CD4-positive, alpha-beta T cell (primary cell): ENCODE measurements around the gene AURKAIP1. TPM values are rescaled to one million over a fixed set of nuclear protein-coding genes. Genes with fewer than 3 reads are reported as not detected.

Experiments
- ATAC-seq: fragments of 200-7000 bp; cut with Tn5 transposase; one replicate; pipeline ENCODE4 v1.10.0; 2022; ENCODE audit warnings: mild to moderate bottlenecking; ENCODE audit not compliant: poor library complexity
- CTCF ChIA-PET: fragments of 350-600 bp; sonication (Branson Sonifier 250); formaldehyde crosslinking; loops from one replicate; lab custom pipeline; 2021; ENCODE audit warnings: antibody characterized with exemption, inconsistent platforms; lab: Charles Lee
- POLR2A ChIA-PET: fragments of 350-600 bp; sonication (Branson Sonifier 250); formaldehyde crosslinking; loops from one replicate; lab custom pipeline; 2021; ENCODE audit warnings: antibody characterized with exemption, inconsistent platforms; lab: Charles Lee
- DNase-seq, 14 experiments: peaks; one replicate each; pipeline ENCODE4 v3.0.0-alpha.2; 2013 to 2020; ENCODE audit warnings: mixed read lengths in 2 of 14
- H3K27ac ChIP-seq, 2 donors: one replicate each; pipeline versions ENCODE4 v1.5.1 to v1.7.0; 2013; ENCODE audit warnings: low read length in 2 of 2, low read depth in 1 of 2, mild to moderate bottlenecking in 1 of 2
- H3K27me3 ChIP-seq, 2 experiments: 1 replicate in 1 of 2; 2 replicates in 1 of 2; pipeline versions ENCODE4 v1.6.1 to v1.7.0; 2013; ENCODE audit warnings: low read length in 2 of 2, control low read depth in 1 of 2, mild to moderate bottlenecking in 1 of 2, moderate library complexity in 1 of 2; ENCODE audit not compliant: insufficient read depth in 2 of 2, control insufficient read depth in 1 of 2
- H3K36me3 ChIP-seq: one replicate; pipeline ENCODE4 v1.6.1; 2013; ENCODE audit warnings: low read length, control low read depth; ENCODE audit not compliant: insufficient read depth
- H3K4me1 ChIP-seq: one replicate; pipeline ENCODE4 v1.6.1; 2013; ENCODE audit warnings: low read length, control low read depth; ENCODE audit not compliant: insufficient read depth
- H3K4me3 ChIP-seq: one replicate; pipeline ENCODE4 v1.5.1; 2013; ENCODE audit warnings: mild to moderate bottlenecking, low read length, moderate library complexity
- H3K9me3 ChIP-seq, 2 experiments: 1 replicate in 1 of 2; 2 replicates in 1 of 2; pipeline versions ENCODE4 v1.6.1 to v1.7.0; 2013; ENCODE audit warnings: low read length in 2 of 2, mild to moderate bottlenecking in 2 of 2, control low read depth in 1 of 2, moderate library complexity in 1 of 2; ENCODE audit not compliant: control insufficient read depth in 1 of 2, insufficient read depth in 1 of 2
- H3K27ac Mint-ChIP-seq: one replicate; pipeline ENCODE4 v1.8.0; 2020; ENCODE audit warnings: mixed read lengths
- H3K27me3 Mint-ChIP-seq: one replicate; pipeline ENCODE4 v1.8.0; 2021; ENCODE audit warnings: mixed read lengths
- H3K36me3 Mint-ChIP-seq: one replicate; pipeline ENCODE4 v1.8.0; 2021; ENCODE audit warnings: low read depth, mixed read lengths
- H3K4me1 Mint-ChIP-seq: one replicate; pipeline ENCODE4 v1.8.0; 2021; ENCODE audit warnings: low read depth, mixed read lengths
- H3K4me3 Mint-ChIP-seq: one replicate; pipeline ENCODE4 v1.8.0; 2020; ENCODE audit warnings: mild to moderate bottlenecking, mixed read lengths
- H3K9me3 Mint-ChIP-seq: one replicate; pipeline ENCODE4 v1.8.0; 2020; ENCODE audit warnings: mixed read lengths
- CTCF ChIP-seq: fragments of 200-600 bp; IDR thresholded peaks from one replicate; pipeline ENCODE4 v1.8.0; 2022; ENCODE audit warnings: antibody characterized with exemption, mild to moderate bottlenecking
- intact Hi-C, 2 experiments: fragments of 100-400 bp; cut with DNase I in 1 of 2; cut with micrococcal nuclease in 1 of 2; formaldehyde crosslinking; loops; one replicate each; pipeline versions ENCODE4 v1.15.1 to v1.9.0; 2023 to 2025; cut with DNase I, micrococcal nuclease
- total RNA-seq, 174 experiments: library from RNA in 2 of 174; stranded (reverse) in 2 of 174; gene quantifications; one replicate each; pipeline ENCODE4 v1.2.3 and lab custom pipeline; 2021 to 2026

AURKAIP1 gene
- total RNA-seq, 2 experiments from 2014 or later, result 59.2 to 64.6 TPM

GRCh38 chr1:1373815-1374588 lies 1.0 kb downstream of the AURKAIP1 start:
- no peak for ATAC-seq
- Histone ChIP-seq H3K9me3 (no peaks in the 10 kb centered on the region), H3K27ac (peak overlapping the region; percentile 87 to 89), H3K4me1 (peaks cover 54% of the 10 kb centered on the region), H3K27me3 (no peaks in the 10 kb centered on the region), H3K4me3 (peak overlapping the region; percentile 84), H3K36me3 (peaks cover 4% of the 10 kb centered on the region)
- Mint-ChIP-seq H3K36me3 (peaks cover 10% of the 10 kb centered on the region), H3K4me1 (peaks cover 40% of the 10 kb centered on the region), H3K4me3 (peak overlapping the region; percentile 88), H3K27ac (peak overlapping the region; percentile 91), H3K9me3 (no peaks in the 10 kb centered on the region), H3K27me3 (no peaks in the 10 kb centered on the region)
- POLR2A ChIA-PET, result interaction anchor here (0.6 to 4.1 kb wide), 5 partner anchors 25 to 790 kb away, joined by 4 to 80 read pairs (median 23); partner anchors contain the start of genes CCNL2 and MRPL20
- DNase-seq, result peak in 1 of 14 experiments; percentile 48
- CTCF ChIA-PET, result interaction anchor here (1.6 kb wide), 1 partner anchor 33 kb away, joined by 7 read pairs; the partner anchor contains the start of gene MRPL20
- intact Hi-C loops, result loop anchor here (2.0 to 10.0 kb wide), 5 partner anchors 25 to 99 kb away; partner anchors contain the start of genes ACAP3 (in 1 of the 2), CCNL2 (in 1 of the 2), MRPL20 (in 1 of the 2) and PUSL1 (in 1 of the 2)
- TF ChIP-seq CTCF, result no peak

- Histone ChIP-seq H3K4me3 (no peak overlapping the region), H3K4me1 (peaks cover 54% of the 10 kb centered on the region), H3K9me3 (no peaks in the 10 kb centered on the region), H3K36me3 (peaks cover 4% of the 10 kb centered on the region), H3K27me3 (no peaks in the 10 kb centered on the region), H3K27ac (no peak overlapping the region)
- ATAC-seq (no peak), DNase-seq (peak in 1 of 14 experiments; percentile 41)
- TF ChIP-seq CTCF, result no peak
- peaks cover 10% of the 10 kb centered on the region for H3K36me3 Mint-ChIP-seq
- intact Hi-C loops, result loop anchor here (2.0 to 10.0 kb wide), 2 partner anchors 68 kb away; partner anchors contain the start of genes ACAP3 (in 1 of the 2) and PUSL1 (in 1 of the 2)
- ChIA-PET POLR2A (interaction anchor here (2.3 to 4.1 kb wide), 3 partner anchors 19 to 27 kb away, joined by 11 to 23 read pairs (median 12); partner anchors contain the start of gene CCNL2), CTCF (interaction anchor here (0.8 kb wide), 1 partner anchor 25 kb away, joined by 3 read pairs; no protein-coding TSS in a partner anchor)
- H3K27me3 Mint-ChIP-seq, result no peaks in the 10 kb centered on the region
- peak overlapping the region; percentile 88 for H3K4me3 Mint-ChIP-seq
- peaks cover 41% of the 10 kb centered on the region for H3K4me1 Mint-ChIP-seq
- H3K27ac Mint-ChIP-seq, result peak overlapping the region; percentile 91
- no peaks in the 10 kb centered on the region for H3K9me3 Mint-ChIP-seq
Measured at GRCh38 chr1:1373051-1373814, 1.8 kb downstream of the AURKAIP1 start.
